OCI-LY3 (cell line): ENCODE results near the gene USP14.
"Not testable (repeated sequence)": the region's sequence is repeated elsewhere in the genome, so short reads cannot be mapped to it uniquely, and the experiment has no call there.

ENCODE experiments used
- H2AFZ ChIP-seq: fragments of 200-600, 300-600 bp; shearing (Covaris generic); 2 replicates; pipeline ENCODE4 v1.6.0; 2014; ENCODE audit warnings: antibody characterized with exemption, low read depth, low read length
- H3K27ac ChIP-seq: fragments of 200-600, 300-600 bp; sonication (generic); 2 replicates; pipeline ENCODE4 v1.5.1; 2014; ENCODE audit warnings: mild to moderate bottlenecking, low read length, moderate library complexity, mixed read lengths
- H3K27me3 ChIP-seq: fragments of 200-600, 300-600 bp; sonication (generic); 2 replicates; pipeline ENCODE4 v1.6.1; 2014; ENCODE audit warnings: low read depth, low read length, mixed read lengths
- H3K36me3 ChIP-seq: fragments of 200-600, 300-600 bp; sonication (generic); replicated peaks from 2 replicates; pipeline ENCODE3; 2014; ENCODE audit warnings: low read depth, low read length, mixed read lengths
- H3K4me1 ChIP-seq: fragments of 300-600, 200-600 bp; sonication (generic); 2 replicates; pipeline ENCODE4 v1.6.1; 2014; ENCODE audit warnings: low read length, mixed read lengths
- H3K4me2 ChIP-seq: fragments of 200-600, 300-600 bp; sonication (generic); 2 replicates; pipeline ENCODE4 v1.6.1; 2014; ENCODE audit warnings: low read length, mixed read lengths
- H3K4me3 ChIP-seq: fragments of 300-600, 200-600 bp; sonication (generic); 2 replicates; pipeline ENCODE4 v1.5.1; 2014; ENCODE audit warnings: antibody characterized with exemption, mild to moderate bottlenecking, low read length, moderate library complexity
- H3K79me2 ChIP-seq: fragments of 300-600, 200-600 bp; shearing (Covaris generic); 2 replicates; pipeline ENCODE4 v1.6.1; 2014; ENCODE audit warnings: mild to moderate bottlenecking, low read length, mixed read lengths
- H3K9ac ChIP-seq: fragments of 300-600, 200-600 bp; shearing (Covaris generic); 2 replicates; pipeline ENCODE4 v1.6.0; 2014; ENCODE audit warnings: mild to moderate bottlenecking, low read length, moderate library complexity
- H3K9me3 ChIP-seq: fragments of 200-600, 300-600 bp; shearing (Covaris generic); 2 replicates; pipeline ENCODE4 v1.6.1; 2014; ENCODE audit warnings: low read length, mixed read lengths; ENCODE audit not compliant: insufficient read depth
- H4K20me1 ChIP-seq: fragments of 200-600, 300-600 bp; sonication (generic); 2 replicates; pipeline ENCODE4 v1.6.1; 2016; ENCODE audit warnings: low read length, mixed read lengths; ENCODE audit not compliant: insufficient read depth
- EZH2phosphoT487 ChIP-seq: fragments of 200-600 bp; shearing (Covaris generic); IDR thresholded peaks from 2 replicates; pipeline ENCODE4 v1.6.1; 2018; ENCODE audit warnings: antibody characterized with exemption, mixed run types, low read depth
- TF ChIP-seq, protein P1 (sequence below): fragments of 200-600, 300-600 bp; sonication (generic); IDR thresholded peaks from 2 replicates; pipeline ENCODE4 v1.5.1; 2014; ENCODE audit warnings: antibody characterized with exemption, low read length, low read depth

USP14 gene

GRCh38 chr18:111306-112014 lies 46.9 kb upstream of the USP14 start:
- Histone ChIP-seq H3K4me1 (peaks cover 5% of the 10 kb centered on the region), H3K27me3 (no peaks in the 10 kb centered on the region), H3K27ac (no peak overlapping the region), H3K4me2 (peak overlapping the region; percentile 73), H4K20me1 (no peaks in the 10 kb centered on the region), H3K9ac (peak overlapping the region; percentile 35; the same call in 1 of the 2 replicates), H3K9me3 (no peaks in the 10 kb centered on the region), H3K4me3 (peak overlapping the region; percentile 68), H3K79me2 (no peaks in the 10 kb centered on the region), H2AFZ (peak overlapping the region; percentile 52; the same call in 1 of the 2 replicates), H3K36me3 (no peaks in the 10 kb centered on the region)
- no peak for TF ChIP-seq EZH2phosphoT487
- TF ChIP-seq, protein P1, sequence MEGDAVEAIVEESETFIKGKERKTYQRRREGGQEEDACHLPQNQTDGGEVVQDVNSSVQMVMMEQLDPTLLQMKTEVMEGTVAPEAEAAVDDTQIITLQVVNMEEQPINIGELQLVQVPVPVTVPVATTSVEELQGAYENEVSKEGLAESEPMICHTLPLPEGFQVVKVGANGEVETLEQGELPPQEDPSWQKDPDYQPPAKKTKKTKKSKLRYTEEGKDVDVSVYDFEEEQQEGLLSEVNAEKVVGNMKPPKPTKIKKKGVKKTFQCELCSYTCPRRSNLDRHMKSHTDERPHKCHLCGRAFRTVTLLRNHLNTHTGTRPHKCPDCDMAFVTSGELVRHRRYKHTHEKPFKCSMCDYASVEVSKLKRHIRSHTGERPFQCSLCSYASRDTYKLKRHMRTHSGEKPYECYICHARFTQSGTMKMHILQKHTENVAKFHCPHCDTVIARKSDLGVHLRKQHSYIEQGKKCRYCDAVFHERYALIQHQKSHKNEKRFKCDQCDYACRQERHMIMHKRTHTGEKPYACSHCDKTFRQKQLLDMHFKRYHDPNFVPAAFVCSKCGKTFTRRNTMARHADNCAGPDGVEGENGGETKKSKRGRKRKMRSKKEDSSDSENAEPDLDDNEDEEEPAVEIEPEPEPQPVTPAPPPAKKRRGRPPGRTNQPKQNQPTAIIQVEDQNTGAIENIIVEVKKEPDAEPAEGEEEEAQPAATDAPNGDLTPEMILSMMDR = no peak

- H3K4me2 ChIP-seq, H3K4me1 ChIP-seq, H4K20me1 ChIP-seq, H3K27ac ChIP-seq, H3K9ac ChIP-seq, H3K9me3 ChIP-seq, H3K36me3 ChIP-seq, H3K27me3 ChIP-seq, H3K4me3 ChIP-seq, H2AFZ ChIP-seq, H3K79me2 ChIP-seq: not testable (repeated sequence)
Measured at GRCh38 chr18:112015-112733, 46.2 kb upstream of the USP14 start.

DNA sequence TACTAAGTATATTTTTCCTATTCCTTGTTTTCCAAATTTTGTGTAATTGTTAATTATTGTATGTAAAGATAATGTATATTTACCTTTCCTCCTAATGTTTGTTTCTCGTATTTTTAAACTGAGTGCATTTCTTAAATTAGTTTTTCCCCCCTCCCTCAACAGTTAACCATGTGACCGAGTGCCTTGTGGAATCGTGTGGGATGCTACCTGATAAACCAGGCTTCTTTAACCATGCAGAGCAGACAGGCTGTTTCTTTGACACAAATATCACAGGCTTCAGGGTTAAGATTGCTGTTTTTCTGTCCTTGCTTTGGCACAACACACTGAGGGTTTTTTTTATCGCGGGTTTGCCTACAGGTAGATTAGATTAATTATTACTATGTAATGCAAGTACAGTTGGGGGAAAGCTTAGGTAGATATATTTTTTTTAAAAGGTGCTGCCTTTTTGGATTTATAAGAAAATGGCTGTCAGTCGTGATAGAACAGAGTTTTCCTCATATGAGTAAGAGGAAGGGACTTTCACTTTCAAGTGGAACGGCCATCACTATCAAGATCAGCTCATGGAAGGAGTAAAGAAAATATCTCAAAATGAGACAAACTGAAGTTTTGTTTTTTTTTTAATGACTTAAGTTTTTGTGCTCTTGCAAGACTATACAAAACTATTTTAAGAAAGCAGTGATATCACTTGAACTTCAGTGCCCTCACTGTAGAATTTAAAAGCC lies 37.7 kb upstream of the USP14 start:
- H3K27ac ChIP-seq, H4K20me1 ChIP-seq, H2AFZ ChIP-seq, H3K27me3 ChIP-seq, H3K36me3 ChIP-seq, H3K9me3 ChIP-seq, H3K4me2 ChIP-seq, H3K9ac ChIP-seq, H3K4me3 ChIP-seq, H3K4me1 ChIP-seq, H3K79me2 ChIP-seq: not testable (repeated sequence)

DNA sequence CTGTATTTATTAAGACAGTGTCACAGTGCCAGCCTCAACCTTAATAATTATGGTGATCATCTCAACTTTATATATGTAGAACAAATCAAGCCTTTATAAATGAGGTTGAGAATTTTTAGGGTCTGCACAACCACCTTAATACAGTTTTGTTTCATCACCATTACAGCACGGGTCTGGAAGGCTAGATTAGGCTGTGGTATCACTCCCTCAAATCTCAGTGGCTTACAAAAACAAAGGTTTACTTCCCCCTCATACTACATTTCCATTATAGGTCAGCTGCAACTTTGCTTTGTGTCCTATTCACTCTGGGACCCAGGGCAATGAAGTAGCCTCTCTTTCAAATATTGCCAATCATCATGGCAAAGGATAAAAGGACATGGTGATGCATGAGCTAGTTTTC lies 23.3 kb upstream of the USP14 start:
- Histone ChIP-seq H3K4me2 (no peak overlapping the region), H3K4me3 (no peak overlapping the region), H3K9me3 (no peaks in the 10 kb centered on the region), H3K27me3 (no peaks in the 10 kb centered on the region), H3K9ac (no peak overlapping the region), H3K4me1 (no peaks in the 10 kb centered on the region), H3K79me2 (no peaks in the 10 kb centered on the region), H3K36me3 (no peaks in the 10 kb centered on the region), H2AFZ (no peak overlapping the region), H3K27ac (no peak overlapping the region), H4K20me1 (no peaks in the 10 kb centered on the region)
- TF ChIP-seq, protein P1 = no peak

GRCh38 chr18:136433-136832 lies 21.9 kb upstream of the USP14 start:
- no peak overlapping the region for H2AFZ ChIP-seq

More at GRCh38 chr18:136433-136832, 21.9 kb upstream of the USP14 start:
- Histone ChIP-seq H3K4me3 (no peak overlapping the region), H3K79me2 (no peaks in the 10 kb centered on the region), H3K36me3 (no peaks in the 10 kb centered on the region), H3K9ac (no peak overlapping the region), H3K27me3 (no peaks in the 10 kb centered on the region), H4K20me1 (no peaks in the 10 kb centered on the region), H3K9me3 (no peaks in the 10 kb centered on the region), H3K4me2 (no peak overlapping the region), H3K27ac (no peak overlapping the region), H3K4me1 (no peaks in the 10 kb centered on the region)
- TF ChIP-seq, protein P1 = no peak
- TF ChIP-seq EZH2phosphoT487 = no peak
